Karpas-422 (cell line): ENCODE data around the gene MVB12A. TPM values are rescaled to one million over a fixed set of nuclear protein-coding genes. Genes with fewer than 3 reads are reported as not detected.
A peak's percentile ranks its signal among the peaks of the same experiment; 100 is the strongest.

Experiments used
- DNase-seq: peaks from one replicate; pipeline ENCODE4 v3.0.0-alpha.2; 2015
- H2AFZ ChIP-seq: fragments of 200-600 bp; sonication (generic); 2 replicates; pipeline ENCODE4 v1.6.1; 2014; ENCODE audit warnings: antibody characterized with exemption, low read length, mixed read lengths
- H3K27ac ChIP-seq: fragments of 200-600 bp; sonication (generic); 2 replicates; pipeline ENCODE4 v1.5.1; 2014; ENCODE audit warnings: mild to moderate bottlenecking, low read length, moderate library complexity
- H3K27me3 ChIP-seq: fragments of 200-600 bp; sonication (generic); 2 replicates; pipeline ENCODE4 v1.6.1; 2014; ENCODE audit warnings: low read length, mixed read lengths
- H3K36me3 ChIP-seq: fragments of 200-600 bp; sonication (generic); 2 replicates; pipeline ENCODE4 v1.6.1; 2014; ENCODE audit warnings: low read length, mixed read lengths; ENCODE audit not compliant: insufficient read depth
- H3K4me1 ChIP-seq: fragments of 200-600 bp; sonication (generic); 2 replicates; pipeline ENCODE4 v1.6.1; 2014; ENCODE audit warnings: mild to moderate bottlenecking, low read length, mixed read lengths
- H3K4me2 ChIP-seq: fragments of 200-600 bp; sonication (generic); 2 replicates; pipeline ENCODE4 v1.6.1; 2014; ENCODE audit warnings: low read length, low read depth, mild to moderate bottlenecking; ENCODE audit not compliant: poor library complexity, severe bottlenecking
- H3K4me3 ChIP-seq: fragments of 200-600 bp; sonication (generic); 2 replicates; pipeline ENCODE4 v1.5.1; 2014; ENCODE audit warnings: mild to moderate bottlenecking, antibody characterized with exemption, low read length, mixed read lengths
- H3K79me2 ChIP-seq: fragments of 200-600 bp; sonication (generic); 2 replicates; pipeline ENCODE4 v1.6.1; 2014; ENCODE audit warnings: mild to moderate bottlenecking, low read length, mixed read lengths
- H3K9ac ChIP-seq: fragments of 200-600 bp; sonication (generic); 2 replicates; pipeline ENCODE4 v1.6.0; 2014; ENCODE audit warnings: low read length
- H3K9me2 ChIP-seq: fragments of 200-600 bp; sonication (generic), shearing (Covaris generic); replicated peaks from 2 replicates; pipeline ENCODE4 v1.6.0; 2014; ENCODE audit warnings: mild to moderate bottlenecking, low read length, moderate library complexity; ENCODE audit not compliant: insufficient read depth
- H3K9me3 ChIP-seq: fragments of 300-700, 200-600 bp; sonication (generic); 2 replicates; pipeline ENCODE4 v1.6.1; 2014; ENCODE audit warnings: low read length, mixed read lengths
- H4K20me1 ChIP-seq: fragments of 200-600 bp; sonication (generic); 2 replicates; pipeline ENCODE4 v1.6.1; 2014; ENCODE audit warnings: mild to moderate bottlenecking, antibody characterized with exemption, low read length, low read depth; ENCODE audit not compliant: insufficient read depth
- total RNA-seq: library from RNA; depleted of rRNA; stranded (reverse); fragments of >200 nt; shearing (Covaris generic); gene quantifications from 2 replicates; pipeline ENCODE4 v1.2.3, GENCODE V29; 2014; ENCODE audit warnings: low replicate concordance

MVB12A gene
- total RNA-seq, 1 experiment from 2014 or later: 55.2 TPM

DNA sequence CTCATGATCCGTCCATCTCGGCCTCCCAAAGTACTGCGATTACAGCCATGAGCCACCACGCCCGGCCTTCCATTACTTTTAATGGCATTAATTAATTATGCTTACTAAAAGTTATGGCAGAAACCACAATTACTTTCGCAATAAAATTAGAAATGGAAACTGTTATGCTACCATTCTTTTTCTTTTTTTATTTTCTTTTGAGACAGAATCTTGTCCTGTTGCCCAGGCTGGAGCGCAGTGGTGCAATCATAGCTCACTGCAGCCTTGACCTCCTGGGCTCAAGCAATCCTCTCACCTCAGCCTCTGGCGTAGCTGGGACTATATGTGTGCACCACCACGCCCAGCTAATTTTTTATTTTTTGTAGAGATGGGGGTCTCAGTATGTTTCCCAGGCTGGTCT lies 9.9 kb upstream of the MVB12A start:
- Histone ChIP-seq H2AFZ (no peak overlapping the region), H3K4me1 (peaks cover 50% of the 10 kb centered on the region), H3K27ac (no peak overlapping the region), H4K20me1 (no peaks in the 10 kb centered on the region), H3K9me2 (no peaks in the 10 kb centered on the region), H3K27me3 (no peaks in the 10 kb centered on the region), H3K9me3 (no peaks in the 10 kb centered on the region), H3K4me3 (no peak overlapping the region), H3K9ac (no peak overlapping the region), H3K79me2 (peaks cover 41% of the 10 kb centered on the region), H3K36me3 (peaks cover 18% of the 10 kb centered on the region; the same call in 1 of the 2 replicates), H3K4me2 (no peak overlapping the region)
- no peak for DNase-seq

DNA sequence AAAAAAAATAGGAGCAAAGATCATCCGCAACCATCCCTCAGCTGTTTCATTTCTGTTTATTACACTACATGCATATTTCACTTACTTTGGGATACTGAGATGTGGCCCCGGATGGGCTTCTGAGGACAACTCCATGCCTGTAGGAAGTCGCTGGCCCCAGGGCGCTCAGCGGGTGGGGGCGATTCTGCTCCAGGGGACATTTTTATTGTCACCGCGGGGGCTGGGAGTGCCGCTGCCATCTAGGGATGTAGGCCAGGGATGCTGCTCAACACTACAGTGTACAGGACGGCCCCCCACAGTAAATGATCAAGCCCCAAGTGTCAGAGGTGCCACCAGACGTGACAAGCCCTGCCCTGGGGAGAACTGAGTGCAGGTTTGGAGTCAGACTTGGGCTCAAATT lies 8.0 kb upstream of the MVB12A start:
- no peaks in the 10 kb centered on the region for H4K20me1 ChIP-seq
- peaks cover 18% of the 10 kb centered on the region; the same call in 1 of the 2 replicates for H3K36me3 ChIP-seq
- H3K79me2 ChIP-seq: peaks cover 26% of the 10 kb centered on the region
- H3K4me2 ChIP-seq: no peak overlapping the region
- H3K9ac ChIP-seq: no peak overlapping the region
- no peaks in the 10 kb centered on the region for H3K27me3 ChIP-seq
- peak overlapping the region; percentile 48; the same call in 1 of the 2 replicates for H3K27ac ChIP-seq
- H3K9me3 ChIP-seq: no peaks in the 10 kb centered on the region
- H3K4me1 ChIP-seq: peaks cover 33% of the 10 kb centered on the region
- H3K4me3 ChIP-seq: no peak overlapping the region
- no peaks in the 10 kb centered on the region for H3K9me2 ChIP-seq
- no peak for DNase-seq
- no peak overlapping the region for H2AFZ ChIP-seq

- Histone ChIP-seq H3K27ac (no peak overlapping the region), H3K36me3 (peaks cover 18% of the 10 kb centered on the region; the same call in 1 of the 2 replicates), H4K20me1 (no peaks in the 10 kb centered on the region), H3K4me2 (no peak overlapping the region), H3K27me3 (no peaks in the 10 kb centered on the region), H3K9me3 (no peaks in the 10 kb centered on the region), H3K9me2 (no peaks in the 10 kb centered on the region), H3K4me1 (peaks cover 31% of the 10 kb centered on the region), H3K4me3 (no peak overlapping the region), H3K9ac (no peak overlapping the region), H2AFZ (no peak overlapping the region), H3K79me2 (peaks cover 17% of the 10 kb centered on the region)
- DNase-seq: no peak
Observed at GRCh38 chr19:17414097-17414496, 5.8 kb upstream of the MVB12A start.

- Histone ChIP-seq H3K27me3 (no peaks in the 10 kb centered on the region), H3K9ac (no peak overlapping the region), H3K4me2 (no peak overlapping the region), H3K4me1 (peaks cover 37% of the 10 kb centered on the region), H2AFZ (no peak overlapping the region), H3K9me3 (no peaks in the 10 kb centered on the region), H3K36me3 (peaks cover 14% of the 10 kb centered on the region; the same call in 1 of the 2 replicates), H3K27ac (no peak overlapping the region), H3K79me2 (peaks cover 10% of the 10 kb centered on the region), H4K20me1 (no peaks in the 10 kb centered on the region), H3K9me2 (no peaks in the 10 kb centered on the region), H3K4me3 (no peak overlapping the region)
- no peak for DNase-seq
Observed at GRCh38 chr19:17415121-17415520, 4.7 kb upstream of the MVB12A start.

- no peaks in the 10 kb centered on the region for H3K9me2 ChIP-seq
- 0 out of 2 replicates have a peak, but pooled peaks cover 2% of the 10 kb centered on the region for H3K36me3 ChIP-seq
- no peaks in the 10 kb centered on the region for H3K27me3 ChIP-seq
- H3K79me2 ChIP-seq: no peaks in the 10 kb centered on the region
- H2AFZ ChIP-seq: no peak overlapping the region
- H3K4me1 ChIP-seq: peaks cover 18% of the 10 kb centered on the region
- H4K20me1 ChIP-seq: no peaks in the 10 kb centered on the region
- peak overlapping the region; percentile 71 for H3K27ac ChIP-seq
- no peak for DNase-seq
- peak overlapping the region; percentile 80 for H3K4me3 ChIP-seq
- peak overlapping the region; percentile 95 for H3K4me2 ChIP-seq
- H3K9me3 ChIP-seq: no peaks in the 10 kb centered on the region
- peak overlapping the region; percentile 83 for H3K9ac ChIP-seq
Observed at GRCh38 chr19:17418710-17419109, 1.1 kb upstream of the MVB12A start.

GRCh38 chr19:17419154-17419620 lies 660 bp upstream of the MVB12A start:
- Histone ChIP-seq H3K9me2 (no peaks in the 10 kb centered on the region), H3K4me3 (peak overlapping the region; percentile 80), H3K4me2 (peak overlapping the region; percentile 95), H4K20me1 (no peaks in the 10 kb centered on the region), H2AFZ (0 out of 2 replicates have a peak overlapping the region, but pooled peaks have one; percentile 35), H3K27ac (peak overlapping the region; percentile 71), H3K9ac (peak overlapping the region; percentile 83), H3K27me3 (no peaks in the 10 kb centered on the region), H3K9me3 (no peaks in the 10 kb centered on the region), H3K4me1 (peaks cover 18% of the 10 kb centered on the region), H3K36me3 (no peaks in the 10 kb centered on the region), H3K79me2 (no peaks in the 10 kb centered on the region)
- DNase-seq: no peak

DNA sequence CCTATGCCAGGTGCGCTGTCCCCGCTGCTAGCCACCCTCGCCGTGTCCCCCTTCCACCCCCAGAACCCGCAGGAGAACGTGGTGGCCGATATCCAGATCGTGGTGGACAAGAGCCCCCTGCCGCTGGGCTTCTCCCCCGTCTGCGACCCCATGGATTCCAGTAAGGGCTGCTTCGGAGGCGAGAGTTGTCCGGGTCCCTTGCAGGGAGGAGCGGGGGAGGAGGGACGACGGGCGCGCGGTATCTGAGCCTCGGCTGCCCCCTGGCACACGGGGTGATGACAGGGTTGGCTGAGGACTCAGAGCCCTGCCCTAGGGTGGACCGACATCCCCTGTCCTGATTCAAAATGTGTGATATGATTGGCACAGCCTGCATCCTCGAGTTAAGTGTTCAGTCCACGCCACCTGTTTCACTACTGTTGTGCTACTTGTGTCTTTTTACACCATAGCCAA lies 653 bp downstream of the MVB12A start:
- H3K27ac ChIP-seq: no peak overlapping the region
- no peaks in the 10 kb centered on the region for H3K79me2 ChIP-seq
- no peaks in the 10 kb centered on the region for H3K9me3 ChIP-seq
- H3K36me3 ChIP-seq: no peaks in the 10 kb centered on the region
- H3K27me3 ChIP-seq: no peaks in the 10 kb centered on the region
- H3K9me2 ChIP-seq: no peaks in the 10 kb centered on the region
- H2AFZ ChIP-seq: no peak overlapping the region
- H4K20me1 ChIP-seq: no peaks in the 10 kb centered on the region
- no peak for DNase-seq
- H3K4me1 ChIP-seq: peaks cover 31% of the 10 kb centered on the region
- H3K9ac ChIP-seq: peak overlapping the region; percentile 67
- peak overlapping the region; percentile 69 for H3K4me2 ChIP-seq
- H3K4me3 ChIP-seq: peak overlapping the region; percentile 68

GRCh38 chr19:17421942-17422341 lies 2.1 kb downstream of the MVB12A start:
- no peaks in the 10 kb centered on the region for H4K20me1 ChIP-seq
- no peak for DNase-seq
- H3K4me1 ChIP-seq: peaks cover 45% of the 10 kb centered on the region

More at GRCh38 chr19:17421942-17422341, 2.1 kb downstream of the MVB12A start:
- no peak overlapping the region for H2AFZ ChIP-seq
- H3K9ac ChIP-seq: no peak overlapping the region
- H3K79me2 ChIP-seq: no peaks in the 10 kb centered on the region
- H3K27me3 ChIP-seq: no peaks in the 10 kb centered on the region
- no peak overlapping the region for H3K27ac ChIP-seq
- no peaks in the 10 kb centered on the region for H3K36me3 ChIP-seq
- no peaks in the 10 kb centered on the region for H3K9me3 ChIP-seq
- no peak overlapping the region for H3K4me3 ChIP-seq
- no peaks in the 10 kb centered on the region for H3K9me2 ChIP-seq
- H3K4me2 ChIP-seq: no peak overlapping the region
